ENCODE measurements around the gene GRHPR.

DNA sequence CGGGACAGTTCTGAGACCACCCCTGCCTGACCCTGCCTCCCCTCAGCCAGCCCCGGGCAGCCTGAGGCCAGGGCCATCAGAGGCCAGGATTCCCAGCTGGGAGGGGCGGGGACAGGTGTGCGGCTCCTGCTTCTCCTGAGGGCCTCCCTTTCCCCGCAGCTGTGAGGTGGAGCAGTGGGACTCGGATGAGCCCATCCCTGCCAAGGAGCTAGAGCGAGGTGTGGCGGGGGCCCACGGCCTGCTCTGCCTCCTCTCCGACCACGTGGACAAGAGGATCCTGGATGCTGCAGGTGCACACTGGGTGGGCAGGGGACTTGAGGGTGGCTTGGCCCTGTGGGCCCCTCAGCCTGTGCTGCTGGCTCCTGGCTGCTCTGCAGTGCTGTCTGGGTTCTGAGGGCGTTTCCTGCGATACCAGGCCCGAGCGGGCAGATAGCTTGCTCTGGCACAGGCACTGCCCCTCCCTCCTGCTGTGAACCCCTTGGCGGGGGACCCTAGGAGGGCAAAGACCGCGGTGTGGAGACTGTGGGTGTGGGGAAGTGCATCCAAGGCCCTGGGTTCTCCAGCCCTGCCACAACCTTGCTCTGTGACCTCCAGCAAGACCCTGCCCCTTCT, 2.3 kb downstream of the GRHPR start:
- TF ChIP-seq POLR2A (IDR thresholded peaks at IDR 0.05; ENCODE audit: low read length) (no peak), GATA1 (IDR thresholded peaks at IDR 0.05; ENCODE audit: low read depth, low read length) (no peak)

All from erythroblast (primary cell).